ENCODE results near the gene SEC22A.

SEC22A gene

GRCh38 chr3:123307064-123307463 lies 105.3 kb downstream of the SEC22A start:
- DNase-seq (ENCODE audit: low read depth), result no peak

- DNase-seq (ENCODE audit: low read depth), result no peak
Observed at GRCh38 chr3:123310186-123310585, 108.4 kb downstream of the SEC22A start.

GRCh38 chr3:123310741-123311140 lies 109.0 kb downstream of the SEC22A start:
- no peak for DNase-seq (ENCODE audit: low read depth)

GRCh38 chr3:123311201-123311600 lies 109.5 kb downstream of the SEC22A start:
- DNase-seq (ENCODE audit: low read depth), result no peak

- DNase-seq (ENCODE audit: low read depth), result no peak
Observed at GRCh38 chr3:123312331-123313265, 110.9 kb downstream of the SEC22A start.

- DNase-seq (ENCODE audit: low read depth), result no peak
Observed at GRCh38 chr3:123313889-123314288, 112.1 kb downstream of the SEC22A start.

- DNase-seq (ENCODE audit: low read depth), result no peak
Observed at GRCh38 chr3:123314359-123315270, 112.9 kb downstream of the SEC22A start.

GRCh38 chr3:123315271-123315595 lies 113.5 kb downstream of the SEC22A start:
- DNase-seq (ENCODE audit: low read depth), result no peak

- no peak for DNase-seq (ENCODE audit: low read depth)
Observed at GRCh38 chr3:123317716-123318115, 116.0 kb downstream of the SEC22A start.

GRCh38 chr3:123318374-123318773 lies 116.6 kb downstream of the SEC22A start:
- no peak for DNase-seq (ENCODE audit: low read depth)

GRCh38 chr3:123319760-123320159 lies 118.0 kb downstream of the SEC22A start:
- no peak for DNase-seq (ENCODE audit: low read depth)

- no peak for DNase-seq (ENCODE audit: low read depth)
Observed at GRCh38 chr3:123320221-123320620, 118.5 kb downstream of the SEC22A start.

GRCh38 chr3:123321806-123322205 lies 120.1 kb downstream of the SEC22A start:
- DNase-seq (ENCODE audit: low read depth), result no peak

- DNase-seq (ENCODE audit: low read depth), result no peak
Observed at GRCh38 chr3:123322866-123323265, 121.1 kb downstream of the SEC22A start.

All from fibroblast of gingiva (primary cell).